ENCODE data around the gene C1R.
A peak's percentile ranks its signal among the peaks of the same experiment; 100 is the strongest.
"Not testable (repeated sequence)": the region's sequence is repeated elsewhere in the genome, so short reads cannot be mapped to it uniquely, and the experiment has no call there.

The C1R gene

GRCh38 chr12:7107636-7108002 lies 15.4 kb upstream of the C1R start:
- Histone ChIP-seq H3K27ac (ENCODE audit: low read depth, low read length) (no peak overlapping the region), H3K4me2 (ENCODE audit: low read length) (peak overlapping the region; percentile 89), H3K79me2 (ENCODE audit: control insufficient read depth, low read length) (no peaks in the 10 kb centered on the region), H3K27me3 (ENCODE audit: control insufficient read depth, low read length) (peaks cover 34% of the 10 kb centered on the region), H3K9me2 (replicated peaks; ENCODE audit: control insufficient read depth, low read length) (no peaks in the 10 kb centered on the region), H4K20me1 (ENCODE audit: control insufficient read depth, insufficient read depth, low read depth, low read length) (no peaks in the 10 kb centered on the region; the same call in 1 of the 2 replicates), H3F3A (ENCODE audit: control insufficient read depth, insufficient read depth) (no peaks in the 10 kb centered on the region), H3K4me3 (ENCODE audit: low read length) (peak overlapping the region; percentile 76), H3K9me3 (ENCODE audit: control insufficient read depth, insufficient read depth, low read length) (peaks cover 12% of the 10 kb centered on the region; the same call in 1 of the 2 replicates), H3K4me1 (ENCODE audit: control insufficient read depth, low read length) (peaks cover 14% of the 10 kb centered on the region), H3K36me3 (ENCODE audit: control insufficient read depth, low read length) (no peaks in the 10 kb centered on the region)
- no peak for TF ChIP-seq EZH2phosphoT487 (IDR thresholded peaks at IDR 0.05; ENCODE audit: borderline replicate concordance, low read length)
- TF ChIP-seq, protein P1, sequence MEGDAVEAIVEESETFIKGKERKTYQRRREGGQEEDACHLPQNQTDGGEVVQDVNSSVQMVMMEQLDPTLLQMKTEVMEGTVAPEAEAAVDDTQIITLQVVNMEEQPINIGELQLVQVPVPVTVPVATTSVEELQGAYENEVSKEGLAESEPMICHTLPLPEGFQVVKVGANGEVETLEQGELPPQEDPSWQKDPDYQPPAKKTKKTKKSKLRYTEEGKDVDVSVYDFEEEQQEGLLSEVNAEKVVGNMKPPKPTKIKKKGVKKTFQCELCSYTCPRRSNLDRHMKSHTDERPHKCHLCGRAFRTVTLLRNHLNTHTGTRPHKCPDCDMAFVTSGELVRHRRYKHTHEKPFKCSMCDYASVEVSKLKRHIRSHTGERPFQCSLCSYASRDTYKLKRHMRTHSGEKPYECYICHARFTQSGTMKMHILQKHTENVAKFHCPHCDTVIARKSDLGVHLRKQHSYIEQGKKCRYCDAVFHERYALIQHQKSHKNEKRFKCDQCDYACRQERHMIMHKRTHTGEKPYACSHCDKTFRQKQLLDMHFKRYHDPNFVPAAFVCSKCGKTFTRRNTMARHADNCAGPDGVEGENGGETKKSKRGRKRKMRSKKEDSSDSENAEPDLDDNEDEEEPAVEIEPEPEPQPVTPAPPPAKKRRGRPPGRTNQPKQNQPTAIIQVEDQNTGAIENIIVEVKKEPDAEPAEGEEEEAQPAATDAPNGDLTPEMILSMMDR (IDR thresholded peaks at IDR 0.05; ENCODE audit: low read depth, low read length, poor library complexity, severe bottlenecking): no peak

- H3K27ac ChIP-seq (ENCODE audit: low read depth, low read length); H3K4me3 ChIP-seq (ENCODE audit: low read length); H3K36me3 ChIP-seq (ENCODE audit: control insufficient read depth, low read length); H3F3A ChIP-seq (ENCODE audit: control insufficient read depth, insufficient read depth); H3K79me2 ChIP-seq (ENCODE audit: control insufficient read depth, low read length); H3K9me2 ChIP-seq (replicated peaks; ENCODE audit: control insufficient read depth, low read length); H3K4me2 ChIP-seq (ENCODE audit: low read length); H4K20me1 ChIP-seq (ENCODE audit: control insufficient read depth, insufficient read depth, low read depth, low read length): not testable (repeated sequence)
- Histone ChIP-seq H3K27me3 (ENCODE audit: control insufficient read depth, low read length) (peaks cover 34% of the 10 kb centered on the region), H3K4me1 (ENCODE audit: control insufficient read depth, low read length) (peaks cover 14% of the 10 kb centered on the region), H3K9me3 (ENCODE audit: control insufficient read depth, insufficient read depth, low read length) (peaks cover 12% of the 10 kb centered on the region; the same call in 1 of the 2 replicates)
Observed at GRCh38 chr12:7107181-7107580, 14.9 kb upstream of the C1R start.

DNA sequence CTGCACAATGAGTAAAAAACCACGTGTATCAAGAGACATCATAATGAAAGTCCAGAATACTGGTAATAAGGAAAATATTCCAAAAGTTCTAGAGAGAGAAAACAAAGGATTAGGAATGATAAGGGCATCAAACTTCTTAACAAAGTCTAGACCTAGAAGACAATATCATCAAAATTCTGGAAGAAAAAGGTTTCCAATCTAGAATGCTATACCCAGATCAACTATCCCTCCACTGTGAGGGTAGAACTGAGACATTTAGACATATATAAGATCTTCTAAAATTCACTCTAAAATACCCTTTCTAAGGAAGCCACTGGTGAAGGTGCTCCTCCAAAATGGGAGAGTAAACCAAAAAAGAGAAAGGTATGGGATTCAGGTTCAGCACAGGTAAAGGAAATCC lies 13.8 kb upstream of the C1R start:
- H3K9me2 ChIP-seq (replicated peaks; ENCODE audit: control insufficient read depth, low read length): no peaks in the 10 kb centered on the region

DNA sequence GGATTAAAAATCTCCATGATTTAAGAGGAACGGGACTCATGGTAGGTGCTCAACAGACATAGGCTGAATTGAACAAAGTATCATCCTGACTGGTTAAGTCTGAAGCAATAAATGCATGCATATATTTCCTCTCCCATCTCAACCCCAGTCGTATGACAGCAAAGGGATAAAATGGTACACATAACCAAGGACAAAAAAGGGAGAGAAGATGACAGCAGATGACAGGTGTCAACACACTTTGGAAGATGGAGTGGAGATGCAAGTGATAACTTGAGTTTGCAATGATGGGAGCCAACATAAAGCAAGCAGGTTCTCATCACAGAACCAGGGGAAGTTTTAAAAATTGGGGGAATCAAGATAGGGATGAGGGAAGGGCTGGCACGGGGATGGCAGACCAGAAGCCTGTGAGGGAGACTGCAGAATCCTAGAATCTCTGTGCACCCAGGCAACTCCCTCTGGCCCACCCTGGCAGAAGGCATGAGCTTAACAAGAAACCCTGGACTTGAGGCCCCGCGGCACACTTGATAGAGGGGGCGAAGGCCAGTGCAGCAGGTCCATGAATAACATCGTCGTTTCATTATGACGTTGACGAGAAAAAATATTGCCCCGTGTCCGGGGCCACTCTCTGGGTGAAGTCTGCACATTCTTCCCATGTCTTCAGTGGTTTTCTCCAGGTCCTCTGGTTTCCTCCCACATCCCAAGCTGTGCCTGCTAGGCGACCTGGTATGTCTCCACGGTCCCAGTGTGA lies 11.8 kb upstream of the C1R start:
- H3K4me1 ChIP-seq (ENCODE audit: control insufficient read depth, low read length): peaks cover 11% of the 10 kb centered on the region
- no peaks in the 10 kb centered on the region for H3F3A ChIP-seq (ENCODE audit: control insufficient read depth, insufficient read depth)
- H3K79me2 ChIP-seq (ENCODE audit: control insufficient read depth, low read length): no peaks in the 10 kb centered on the region
- TF ChIP-seq EZH2phosphoT487 (IDR thresholded peaks at IDR 0.05; ENCODE audit: borderline replicate concordance, low read length): no peak
- TF ChIP-seq, protein P1 (IDR thresholded peaks at IDR 0.05; ENCODE audit: low read depth, low read length, poor library complexity, severe bottlenecking): no peak
- peaks cover 20% of the 10 kb centered on the region for H3K27me3 ChIP-seq (ENCODE audit: control insufficient read depth, low read length)
- H4K20me1 ChIP-seq (ENCODE audit: control insufficient read depth, insufficient read depth, low read depth, low read length): no peaks in the 10 kb centered on the region
- H3K4me2 ChIP-seq (ENCODE audit: low read length): no peak overlapping the region
- H3K9me2 ChIP-seq (replicated peaks; ENCODE audit: control insufficient read depth, low read length): no peaks in the 10 kb centered on the region
- no peak overlapping the region for H3K27ac ChIP-seq (ENCODE audit: low read depth, low read length)
- no peak overlapping the region for H3K4me3 ChIP-seq (ENCODE audit: low read length)
- H3K36me3 ChIP-seq (ENCODE audit: control insufficient read depth, low read length): no peaks in the 10 kb centered on the region
- peaks cover 12% of the 10 kb centered on the region; the same call in 1 of the 2 replicates for H3K9me3 ChIP-seq (ENCODE audit: control insufficient read depth, insufficient read depth, low read length)

More for the DNA sequence above, 13.8 kb upstream of the C1R start:
- Histone ChIP-seq H3K4me3 (ENCODE audit: low read length) (no peak overlapping the region), H3K4me1 (ENCODE audit: control insufficient read depth, low read length) (peaks cover 14% of the 10 kb centered on the region), H3K27ac (ENCODE audit: low read depth, low read length) (no peak overlapping the region), H3K79me2 (ENCODE audit: control insufficient read depth, low read length) (no peaks in the 10 kb centered on the region), H4K20me1 (ENCODE audit: control insufficient read depth, insufficient read depth, low read depth, low read length) (no peaks in the 10 kb centered on the region; the same call in 1 of the 2 replicates), H3K36me3 (ENCODE audit: control insufficient read depth, low read length) (no peaks in the 10 kb centered on the region), H3K9me3 (ENCODE audit: control insufficient read depth, insufficient read depth, low read length) (peaks cover 12% of the 10 kb centered on the region; the same call in 1 of the 2 replicates), H3K4me2 (ENCODE audit: low read length) (no peak overlapping the region), H3K27me3 (ENCODE audit: control insufficient read depth, low read length) (peaks cover 32% of the 10 kb centered on the region), H3F3A (ENCODE audit: control insufficient read depth, insufficient read depth) (no peaks in the 10 kb centered on the region)
- TF ChIP-seq, protein P1 (IDR thresholded peaks at IDR 0.05; ENCODE audit: low read depth, low read length, poor library complexity, severe bottlenecking): no peak
- no peak for TF ChIP-seq EZH2phosphoT487 (IDR thresholded peaks at IDR 0.05; ENCODE audit: borderline replicate concordance, low read length)

All from DOHH2 (cell line).